Gastrocnemius medialis (tissue), 4 donors: ENCODE data around the gene EEPD1. TPM values are rescaled to one million over a fixed set of nuclear protein-coding genes. Genes with fewer than 3 reads are reported as not detected.
A peak's percentile ranks its signal among the peaks of the same experiment; 100 is the strongest.
"Not testable (repeated sequence)": the region's sequence is repeated elsewhere in the genome, so short reads cannot be mapped to it uniquely, and the experiment has no call there.

Source experiments
- ATAC-seq, 2 donors: fragments of 150-250 bp; one replicate each; pipeline ENCODE4 v1.9.1; 2016
- DNase-seq, 2 donors: peaks; one replicate each; pipeline ENCODE4 v3.0.0-alpha.2; 2019
- H3K27ac ChIP-seq, 4 donors: fragments of 200-600 bp; sonication (generic); 1 replicate in 1 of 4; 2 replicates in 3 of 4; pipeline ENCODE4 v1.5.1; 2016 to 2018; ENCODE audit warnings: mild to moderate bottlenecking in 2 of 4, moderate library complexity in 1 of 4
- H3K27me3 ChIP-seq, 3 donors: fragments of 200-600 bp; sonication (generic) in 2 of 3; 1 replicate in 1 of 3; 2 replicates in 2 of 3; pipeline versions ENCODE4 v1.5.1 to v1.6.0; 2016 to 2019; ENCODE audit warnings: mild to moderate bottlenecking in 1 of 3, moderate library complexity in 1 of 3
- H3K36me3 ChIP-seq, 2 donors: fragments of 200-600 bp; sonication (generic) in 1 of 2; one replicate each; pipeline ENCODE4 v1.5.1; 2017 to 2018
- H3K4me1 ChIP-seq, 2 donors: fragments of 200-600 bp; sonication (generic) in 1 of 2; one replicate each; pipeline ENCODE4 v1.5.1; 2016 to 2017; ENCODE audit warnings: mild to moderate bottlenecking in 2 of 2
- H3K4me3 ChIP-seq, 4 donors: fragments of 200-600 bp; sonication (generic) in 3 of 4; 1 replicate in 1 of 4; 2 replicates in 3 of 4; pipeline ENCODE4 v1.5.1; 2016 to 2019; ENCODE audit warnings: mild to moderate bottlenecking in 2 of 4
- H3K9me3 ChIP-seq, 3 donors: fragments of 200-600 bp; sonication (generic) in 2 of 3; 1 replicate in 1 of 3; 2 replicates in 2 of 3; pipeline ENCODE4 v1.5.1; 2016 to 2019
- POLR2A ChIP-seq, 2 donors: fragments of 450-650 bp; IDR thresholded peaks; one replicate each; pipeline ENCODE4 v1.6.1; 2017; ENCODE audit warnings: antibody characterized with exemption in 2 of 2, mild to moderate bottlenecking in 2 of 2, moderate library complexity in 2 of 2
- in situ Hi-C, 4 donors: fragments of 200-750 bp; cut with MboI; loops; one replicate each; pipeline versions ENCODE4 v1.15.0 to v1.8.0; 2017; ENCODE audit warnings: low sequenced_read_pairs in 4 of 4
- intact Hi-C: fragments of 100-400 bp; cut with DNase I; formaldehyde crosslinking; loops from one replicate; pipeline ENCODE4 v1.15.1; 2023; ENCODE audit warnings: low total_unique reads
- total RNA-seq, 4 donors: library from RNA; depleted of rRNA; stranded (reverse); fragments of >200 nt; gene quantifications; one replicate each; pipeline versions ENCODE4 v1.1.0 to v1.2.3, GENCODE V29; 2016
- TF ChIP-seq, protein P1 (sequence below), 5 experiments: fragments of 450-650 bp in 3 of 5; fragments of 200-600 bp in 2 of 5; sonication (generic) in 2 of 5; IDR thresholded peaks in 4 of 5; conservative IDR thresholded peaks in 1 of 5; 1 replicate in 4 of 5; 2 replicates in 1 of 5; pipeline ENCODE4 v1.5.1; 2016 to 2019; ENCODE audit warnings: antibody characterized with exemption in 5 of 5, mild to moderate bottlenecking in 3 of 5, moderate library complexity in 3 of 5

Gene EEPD1
- total RNA-seq, 4 donors from 2014 or later, result 41.0 to 68.5 (median 61.3) TPM

DNA sequence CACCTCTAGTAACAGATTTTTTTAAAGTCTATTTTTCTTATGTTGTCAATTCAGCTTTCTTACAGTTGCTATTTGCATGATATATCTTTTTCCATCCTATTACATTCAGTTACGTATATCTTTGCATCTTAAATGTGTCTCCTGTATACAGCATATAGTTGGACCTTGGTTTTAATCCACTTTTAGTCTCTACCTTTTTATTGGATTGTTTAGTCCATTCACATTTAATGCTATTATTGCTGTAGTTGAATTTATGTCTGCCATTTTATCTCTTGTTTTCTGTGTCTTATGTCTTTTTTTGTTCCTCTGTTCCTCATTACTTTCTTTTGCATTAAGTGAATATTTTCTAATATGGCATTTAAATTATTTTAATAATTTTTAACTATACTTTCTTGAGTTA lies 100.6 kb downstream of the EEPD1 start:
- ATAC-seq (no peak), DNase-seq (no peak)
- H3K27me3 ChIP-seq, result no peaks in the 10 kb centered on the region
- H3K4me1 ChIP-seq, result peaks cover 6 to 10% of the 10 kb centered on the region in 2 donors
- no peaks in the 10 kb centered on the region for H3K36me3 ChIP-seq
- TF ChIP-seq, protein P1, sequence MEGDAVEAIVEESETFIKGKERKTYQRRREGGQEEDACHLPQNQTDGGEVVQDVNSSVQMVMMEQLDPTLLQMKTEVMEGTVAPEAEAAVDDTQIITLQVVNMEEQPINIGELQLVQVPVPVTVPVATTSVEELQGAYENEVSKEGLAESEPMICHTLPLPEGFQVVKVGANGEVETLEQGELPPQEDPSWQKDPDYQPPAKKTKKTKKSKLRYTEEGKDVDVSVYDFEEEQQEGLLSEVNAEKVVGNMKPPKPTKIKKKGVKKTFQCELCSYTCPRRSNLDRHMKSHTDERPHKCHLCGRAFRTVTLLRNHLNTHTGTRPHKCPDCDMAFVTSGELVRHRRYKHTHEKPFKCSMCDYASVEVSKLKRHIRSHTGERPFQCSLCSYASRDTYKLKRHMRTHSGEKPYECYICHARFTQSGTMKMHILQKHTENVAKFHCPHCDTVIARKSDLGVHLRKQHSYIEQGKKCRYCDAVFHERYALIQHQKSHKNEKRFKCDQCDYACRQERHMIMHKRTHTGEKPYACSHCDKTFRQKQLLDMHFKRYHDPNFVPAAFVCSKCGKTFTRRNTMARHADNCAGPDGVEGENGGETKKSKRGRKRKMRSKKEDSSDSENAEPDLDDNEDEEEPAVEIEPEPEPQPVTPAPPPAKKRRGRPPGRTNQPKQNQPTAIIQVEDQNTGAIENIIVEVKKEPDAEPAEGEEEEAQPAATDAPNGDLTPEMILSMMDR (IDR thresholded peaks at IDR 0.05 in 4 of 5, conservative IDR thresholded peaks at IDR 0.05 in 1 of 5), result no peak
- no peak overlapping the region for H3K27ac ChIP-seq
- in situ Hi-C loops (no loop called here), intact Hi-C loops (no loop called here)
- H3K4me3 ChIP-seq, result no peak overlapping the region
- H3K9me3 ChIP-seq, result peaks cover 0 to 4% (median 0%) of the 10 kb centered on the region in 3 donors

DNA sequence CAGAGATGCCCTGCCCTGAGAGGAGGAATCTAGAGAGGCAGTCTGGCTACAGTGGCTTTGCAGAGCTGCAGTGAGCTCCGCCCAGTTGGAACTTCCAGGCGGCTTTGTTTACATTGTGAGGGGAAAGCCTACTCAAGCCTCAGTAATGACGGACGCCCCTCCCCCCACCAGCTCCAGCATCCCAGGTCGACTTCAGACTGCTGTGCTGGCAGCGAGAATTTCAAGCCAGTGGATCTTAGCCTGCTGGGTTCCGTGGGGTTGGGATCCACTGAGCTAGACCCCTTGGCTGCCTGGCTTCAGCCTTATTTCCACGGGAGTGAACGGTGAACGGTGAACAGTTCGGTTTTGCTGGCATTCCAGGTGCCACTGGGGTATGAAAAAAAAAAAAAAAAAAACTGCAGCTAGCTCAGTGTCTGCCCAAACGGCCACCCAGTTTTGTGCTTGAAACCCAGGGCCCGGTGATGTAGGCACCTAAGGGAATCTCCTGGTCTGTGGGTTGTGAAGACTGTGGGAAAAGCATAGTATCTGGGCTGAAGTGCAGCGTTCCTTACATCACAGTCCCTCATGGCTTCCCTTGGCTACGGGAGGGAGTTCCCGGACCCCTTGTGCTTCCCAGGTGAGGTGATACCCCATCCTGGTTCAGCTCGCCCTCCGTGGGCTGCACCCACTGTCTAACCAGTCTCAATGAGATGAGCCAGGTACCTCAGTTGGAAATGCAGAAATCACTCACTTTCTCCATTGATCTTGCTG lies 105.6 kb downstream of the EEPD1 start:
- H3K9me3 ChIP-seq, DNase-seq, H3K27ac ChIP-seq, in situ Hi-C loops, intact Hi-C loops, H3K4me3 ChIP-seq, H3K36me3 ChIP-seq, H3K27me3 ChIP-seq, ATAC-seq: not testable (repeated sequence)
- peaks cover 42 to 46% of the 10 kb centered on the region in 2 donors for H3K4me1 ChIP-seq

DNA sequence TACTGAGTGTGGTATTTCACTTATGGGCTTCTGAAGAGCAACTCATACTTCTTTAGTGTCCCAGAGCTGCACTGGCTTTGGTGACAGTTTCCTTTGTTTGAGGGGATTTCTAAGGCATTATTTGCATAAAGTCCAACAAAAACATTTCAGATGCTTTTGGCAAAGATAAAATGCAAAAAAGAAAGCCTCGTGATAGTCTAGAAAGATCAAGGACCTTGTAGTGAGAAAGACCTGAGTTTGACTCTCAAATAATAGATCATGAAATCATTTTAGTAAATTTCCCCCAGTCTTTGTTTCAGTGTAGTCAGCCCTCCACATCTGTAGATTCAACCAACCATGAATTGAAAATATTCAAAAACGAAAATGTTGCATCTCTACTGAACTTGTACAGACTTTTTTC lies 107.4 kb downstream of the EEPD1 start:
- DNase-seq, result no peak
- in situ Hi-C loops, result no loop called here
- Histone ChIP-seq H3K4me3 (no peak overlapping the region), H3K27ac (no peak overlapping the region), H3K36me3 (no peaks in the 10 kb centered on the region), H3K9me3 (no peaks in the 10 kb centered on the region), H3K4me1 (peaks cover 58 to 64% of the 10 kb centered on the region in 2 donors), H3K27me3 (no peaks in the 10 kb centered on the region)
- intact Hi-C loops, result no loop called here
- ATAC-seq, result no peak
- no peak for TF ChIP-seq POLR2A (IDR thresholded peaks at IDR 0.05)
- TF ChIP-seq, protein P1 (IDR thresholded peaks at IDR 0.05 in 4 of 5, conservative IDR thresholded peaks at IDR 0.05 in 1 of 5), result no peak

DNA sequence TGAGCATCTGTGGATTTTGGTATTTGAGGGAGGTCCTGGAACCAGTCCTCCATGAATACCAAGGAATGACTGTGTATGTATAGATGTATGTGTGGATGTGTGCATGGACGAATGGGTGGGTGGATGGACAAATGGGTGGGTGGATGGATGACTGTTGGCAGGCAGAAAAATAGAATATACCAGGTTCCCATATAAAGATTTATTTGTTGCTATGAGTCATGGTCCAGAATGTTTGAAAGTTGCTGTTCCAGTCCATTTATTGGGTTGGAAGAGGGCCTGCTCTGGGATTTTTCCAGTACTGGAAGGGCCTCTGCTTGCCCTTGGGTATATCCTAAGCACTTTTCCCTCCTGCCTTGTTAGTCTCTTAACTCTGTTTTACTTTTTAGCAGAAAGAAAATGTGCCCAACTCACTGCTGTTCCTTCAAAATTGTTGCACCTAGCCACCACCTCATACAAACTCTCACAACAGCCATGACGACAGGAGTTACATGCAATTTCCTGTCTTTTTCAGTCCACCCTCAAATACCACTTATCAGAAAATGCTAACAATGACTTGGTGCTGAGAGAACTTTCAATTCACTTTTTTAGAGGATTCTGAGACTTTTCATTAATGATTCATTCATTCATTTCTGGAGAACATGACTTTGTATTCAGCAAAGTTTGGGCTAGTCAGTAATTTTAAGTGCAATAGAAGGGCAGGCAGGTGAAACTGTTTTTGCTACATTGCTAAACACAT lies 108.1 kb downstream of the EEPD1 start:
- H3K27ac ChIP-seq, result peak overlapping the region in 1 of 4 donors; percentile 28

More for the DNA sequence above, 108.1 kb downstream of the EEPD1 start:
- intact Hi-C loops, result no loop called here
- DNase-seq, result no peak
- TF ChIP-seq, protein P1 (IDR thresholded peaks at IDR 0.05 in 4 of 5, conservative IDR thresholded peaks at IDR 0.05 in 1 of 5), result no peak
- TF ChIP-seq POLR2A (IDR thresholded peaks at IDR 0.05), result no peak
- H3K36me3 ChIP-seq, result no peaks in the 10 kb centered on the region
- no peaks in the 10 kb centered on the region for H3K9me3 ChIP-seq
- no peak for ATAC-seq
- peaks cover 65 to 71% of the 10 kb centered on the region in 2 donors for H3K4me1 ChIP-seq
- no peak overlapping the region for H3K4me3 ChIP-seq
- in situ Hi-C loops, result no loop called here
- H3K27me3 ChIP-seq, result no peaks in the 10 kb centered on the region
